CD4-positive, alpha-beta T cell (primary cell): ENCODE results near the gene CCPG1. TPM values are rescaled to one million over a fixed set of nuclear protein-coding genes. Genes with fewer than 3 reads are reported as not detected.

Experiments used
- ATAC-seq: fragments of 200-7000 bp; cut with Tn5 transposase; one replicate; pipeline ENCODE4 v1.10.0; 2022; ENCODE audit warnings: mild to moderate bottlenecking; ENCODE audit not compliant: poor library complexity
- CTCF ChIA-PET: fragments of 350-600 bp; sonication (Branson Sonifier 250); formaldehyde crosslinking; loops from one replicate; lab custom pipeline; 2021; ENCODE audit warnings: antibody characterized with exemption, inconsistent platforms; lab: Charles Lee
- POLR2A ChIA-PET: fragments of 350-600 bp; sonication (Branson Sonifier 250); formaldehyde crosslinking; loops from one replicate; lab custom pipeline; 2021; ENCODE audit warnings: antibody characterized with exemption, inconsistent platforms; lab: Charles Lee
- DNase-seq, 14 experiments: peaks; one replicate each; pipeline ENCODE4 v3.0.0-alpha.2; 2013 to 2020; ENCODE audit warnings: mixed read lengths in 2 of 14
- H3K27ac ChIP-seq, 2 donors: one replicate each; pipeline versions ENCODE4 v1.5.1 to v1.7.0; 2013; ENCODE audit warnings: low read length in 2 of 2, low read depth in 1 of 2, mild to moderate bottlenecking in 1 of 2
- H3K27me3 ChIP-seq, 2 experiments: 1 replicate in 1 of 2; 2 replicates in 1 of 2; pipeline versions ENCODE4 v1.6.1 to v1.7.0; 2013; ENCODE audit warnings: low read length in 2 of 2, control low read depth in 1 of 2, mild to moderate bottlenecking in 1 of 2, moderate library complexity in 1 of 2; ENCODE audit not compliant: insufficient read depth in 2 of 2, control insufficient read depth in 1 of 2
- H3K36me3 ChIP-seq: one replicate; pipeline ENCODE4 v1.6.1; 2013; ENCODE audit warnings: low read length, control low read depth; ENCODE audit not compliant: insufficient read depth
- H3K4me1 ChIP-seq: one replicate; pipeline ENCODE4 v1.6.1; 2013; ENCODE audit warnings: low read length, control low read depth; ENCODE audit not compliant: insufficient read depth
- H3K4me3 ChIP-seq: one replicate; pipeline ENCODE4 v1.5.1; 2013; ENCODE audit warnings: mild to moderate bottlenecking, low read length, moderate library complexity
- H3K9me3 ChIP-seq, 2 experiments: 1 replicate in 1 of 2; 2 replicates in 1 of 2; pipeline versions ENCODE4 v1.6.1 to v1.7.0; 2013; ENCODE audit warnings: low read length in 2 of 2, mild to moderate bottlenecking in 2 of 2, control low read depth in 1 of 2, moderate library complexity in 1 of 2; ENCODE audit not compliant: control insufficient read depth in 1 of 2, insufficient read depth in 1 of 2
- H3K27ac Mint-ChIP-seq: one replicate; pipeline ENCODE4 v1.8.0; 2020; ENCODE audit warnings: mixed read lengths
- H3K27me3 Mint-ChIP-seq: one replicate; pipeline ENCODE4 v1.8.0; 2021; ENCODE audit warnings: mixed read lengths
- H3K36me3 Mint-ChIP-seq: one replicate; pipeline ENCODE4 v1.8.0; 2021; ENCODE audit warnings: low read depth, mixed read lengths
- H3K4me1 Mint-ChIP-seq: one replicate; pipeline ENCODE4 v1.8.0; 2021; ENCODE audit warnings: low read depth, mixed read lengths
- H3K4me3 Mint-ChIP-seq: one replicate; pipeline ENCODE4 v1.8.0; 2020; ENCODE audit warnings: mild to moderate bottlenecking, mixed read lengths
- H3K9me3 Mint-ChIP-seq: one replicate; pipeline ENCODE4 v1.8.0; 2020; ENCODE audit warnings: mixed read lengths
- CTCF ChIP-seq: fragments of 200-600 bp; IDR thresholded peaks from one replicate; pipeline ENCODE4 v1.8.0; 2022; ENCODE audit warnings: antibody characterized with exemption, mild to moderate bottlenecking
- intact Hi-C, 2 experiments: fragments of 100-400 bp; cut with DNase I in 1 of 2; cut with micrococcal nuclease in 1 of 2; formaldehyde crosslinking; loops; one replicate each; pipeline versions ENCODE4 v1.15.1 to v1.9.0; 2023 to 2025; cut with DNase I, micrococcal nuclease
- total RNA-seq, 174 experiments: library from RNA in 2 of 174; stranded (reverse) in 2 of 174; gene quantifications; one replicate each; pipeline ENCODE4 v1.2.3 and lab custom pipeline; 2021 to 2026

Gene CCPG1
- total RNA-seq, 2 experiments from 2014 or later = 29.9 to 31.5 TPM

- H3K36me3 ChIP-seq = peaks cover 51% of the 10 kb centered on the region
- Mint-ChIP-seq H3K27ac (peak overlapping the region; percentile 44), H3K9me3 (no peaks in the 10 kb centered on the region), H3K4me1 (no peaks in the 10 kb centered on the region), H3K4me3 (no peak overlapping the region), H3K27me3 (no peaks in the 10 kb centered on the region), H3K36me3 (peaks cover 71% of the 10 kb centered on the region)
- no peaks in the 10 kb centered on the region for H3K4me1 ChIP-seq
- TF ChIP-seq CTCF = no peak
- ATAC-seq (no peak), DNase-seq (no peak)
- H3K27me3 ChIP-seq = no peaks in the 10 kb centered on the region
- H3K9me3 ChIP-seq = no peaks in the 10 kb centered on the region
- ChIA-PET CTCF (interaction anchor here (1.3 kb wide), 1 partner anchor 19 kb away, joined by 5 read pairs; no protein-coding TSS in a partner anchor), POLR2A (interaction anchor here (1.0 kb wide), 1 partner anchor 25 kb away, joined by 4 read pairs; the partner anchor contains the start of genes PIGB and PIGBOS1)
- no peak overlapping the region for H3K27ac ChIP-seq
- intact Hi-C loops = no loop called here
- no peak overlapping the region for H3K4me3 ChIP-seq
Measured at GRCh38 chr15:55344206-55344605, 64.0 kb downstream of the CCPG1 start.

GRCh38 chr15:55343168-55343567, 65.0 kb downstream of the CCPG1 start:
- DNase-seq (no peak), ATAC-seq (no peak)
- no peak overlapping the region for H3K27ac ChIP-seq
- no peak for TF ChIP-seq CTCF
- H3K4me3 ChIP-seq = no peak overlapping the region
- Mint-ChIP-seq H3K4me3 (no peak overlapping the region), H3K4me1 (no peaks in the 10 kb centered on the region), H3K27me3 (no peaks in the 10 kb centered on the region), H3K27ac (no peak overlapping the region), H3K36me3 (peaks cover 74% of the 10 kb centered on the region), H3K9me3 (no peaks in the 10 kb centered on the region)
- intact Hi-C loops = no loop called here
- H3K36me3 ChIP-seq = peaks cover 56% of the 10 kb centered on the region
- H3K9me3 ChIP-seq = no peaks in the 10 kb centered on the region
- no peaks in the 10 kb centered on the region for H3K4me1 ChIP-seq
- CTCF ChIA-PET = no interaction called here
- POLR2A ChIA-PET = interaction anchor here (1.0 kb wide), 1 partner anchor 24 kb away, joined by 4 read pairs; the partner anchor contains the start of genes PIGB and PIGBOS1
- H3K27me3 ChIP-seq = no peaks in the 10 kb centered on the region

GRCh38 chr15:55337160-55337559, 71.0 kb downstream of the CCPG1 start:
- no peak overlapping the region for H3K4me3 ChIP-seq
- H3K27ac Mint-ChIP-seq = no peak overlapping the region
- intact Hi-C loops = no loop called here
- H3K27ac ChIP-seq = no peak overlapping the region
- no peaks in the 10 kb centered on the region for H3K4me1 Mint-ChIP-seq
- no peaks in the 10 kb centered on the region for H3K9me3 Mint-ChIP-seq
- peaks cover 72% of the 10 kb centered on the region for H3K36me3 ChIP-seq
- ChIA-PET CTCF (no interaction called here), POLR2A (no interaction called here)
- H3K4me3 Mint-ChIP-seq = no peak overlapping the region
- H3K36me3 Mint-ChIP-seq = peaks cover 70% of the 10 kb centered on the region
- no peaks in the 10 kb centered on the region for H3K27me3 Mint-ChIP-seq
- H3K27me3 ChIP-seq = no peaks in the 10 kb centered on the region
- DNase-seq = no peak
- H3K4me1 ChIP-seq = no peaks in the 10 kb centered on the region
- H3K9me3 ChIP-seq = no peaks in the 10 kb centered on the region
- ATAC-seq = no peak
- no peak for TF ChIP-seq CTCF
